Liver (tissue), 9 donors: Measurements from ENCODE around the gene URB1. TPM values are rescaled to one million over a fixed set of nuclear protein-coding genes. Genes with fewer than 3 reads are reported as not detected.

ENCODE experiments used
- DNase-seq: peaks from one replicate; pipeline ENCODE4 v3.0.0-alpha.2; 2017; ENCODE audit warnings: low spot score
- H3K27ac ChIP-seq, 2 donors: one replicate each; pipeline ENCODE4 v1.7.0; 2013; ENCODE audit warnings: inconsistent platforms in 2 of 2, low read length in 2 of 2, control low read depth in 1 of 2, low read depth in 1 of 2, mild to moderate bottlenecking in 1 of 2
- H3K27me3 ChIP-seq, 4 donors: one replicate each; pipeline versions ENCODE4 v1.6.1 to v1.7.0; 2013; ENCODE audit warnings: low read length in 3 of 4, inconsistent platforms in 1 of 4, mild to moderate bottlenecking in 1 of 4, moderate library complexity in 1 of 4; ENCODE audit not compliant: control insufficient read depth in 4 of 4, insufficient read depth in 4 of 4
- H3K36me3 ChIP-seq, 4 donors: one replicate each; pipeline versions ENCODE4 v1.6.1 to v1.7.0; 2013; ENCODE audit warnings: low read length in 3 of 4, mild to moderate bottlenecking in 3 of 4, low read depth in 1 of 4, moderate library complexity in 1 of 4; ENCODE audit not compliant: control insufficient read depth in 4 of 4, insufficient read depth in 3 of 4
- H3K4me1 ChIP-seq, 4 donors: one replicate each; pipeline versions ENCODE4 v1.6.1 to v1.7.0; 2013; ENCODE audit warnings: low read length in 3 of 4, mild to moderate bottlenecking in 3 of 4, moderate library complexity in 1 of 4; ENCODE audit not compliant: control insufficient read depth in 4 of 4, insufficient read depth in 4 of 4
- H3K4me3 ChIP-seq, 3 donors: one replicate each; pipeline versions ENCODE4 v1.6.1 to v1.7.0; 2013; ENCODE audit warnings: low read length in 3 of 3, control low read depth in 1 of 3, low read depth in 1 of 3, mild to moderate bottlenecking in 1 of 3
- H3K9ac ChIP-seq, 2 donors: one replicate each; pipeline ENCODE4 v1.7.0; 2013; ENCODE audit warnings: low read length in 2 of 2, mild to moderate bottlenecking in 2 of 2, moderate library complexity in 2 of 2, control low read depth in 1 of 2, low read depth in 1 of 2
- H3K9me3 ChIP-seq, 4 donors: one replicate each; pipeline versions ENCODE4 v1.6.1 to v1.7.0; 2013; ENCODE audit warnings: low read length in 3 of 4; ENCODE audit not compliant: control insufficient read depth in 4 of 4
- CTCF ChIP-seq: fragments of 150-350 bp; IDR thresholded peaks from 2 replicates; pipeline ENCODE4 v1.5.1; 2017; ENCODE audit warnings: improper control_type of control experiment, low read depth, low read length; ENCODE audit not compliant: missing input control
- EGR1 ChIP-seq, 2 donors: IDR thresholded peaks; 2 replicates each; pipeline ENCODE4 v1.6.1; 2016 to 2018; ENCODE audit warnings: antibody characterized with exemption in 2 of 2, low read depth in 2 of 2
- FOXA1 ChIP-seq: IDR thresholded peaks from 2 replicates; pipeline ENCODE4 v1.6.1; 2016; ENCODE audit warnings: antibody characterized with exemption
- FOXA2 ChIP-seq: IDR thresholded peaks from 2 replicates; pipeline ENCODE4 v1.6.1; 2016; ENCODE audit warnings: antibody characterized with exemption
- GABPA ChIP-seq, 2 donors: IDR thresholded peaks in 1 of 2; conservative IDR thresholded peaks in 1 of 2; 2 replicates each; pipeline ENCODE4 v1.6.1; 2016; ENCODE audit warnings: antibody characterized with exemption in 2 of 2, mild to moderate bottlenecking in 1 of 2, moderate library complexity in 1 of 2
- HNF4A ChIP-seq, 2 donors: conservative IDR thresholded peaks; 2 replicates each; pipeline ENCODE4 v1.6.1; 2016; ENCODE audit warnings: antibody characterized with exemption in 2 of 2, mild to moderate bottlenecking in 2 of 2
- JUND ChIP-seq, 2 donors: IDR thresholded peaks; 2 replicates each; pipeline ENCODE4 v1.6.1; 2016; ENCODE audit warnings: antibody characterized with exemption in 2 of 2
- MAX ChIP-seq: IDR thresholded peaks from 2 replicates; pipeline ENCODE4 v1.6.1; 2016; ENCODE audit warnings: antibody characterized with exemption
- NR2F2 ChIP-seq: IDR thresholded peaks from 2 replicates; pipeline ENCODE4 v1.6.1; 2016; ENCODE audit warnings: antibody characterized with exemption
- RAD21 ChIP-seq, 2 donors: IDR thresholded peaks; 2 replicates each; pipeline ENCODE4 v1.6.1; 2016; ENCODE audit warnings: antibody characterized with exemption in 2 of 2, mild to moderate bottlenecking in 2 of 2
- RXRA ChIP-seq, 2 donors: IDR thresholded peaks; 2 replicates each; pipeline ENCODE4 v1.6.1; 2017 to 2018; ENCODE audit warnings: antibody characterized with exemption in 2 of 2, mild to moderate bottlenecking in 1 of 2
- TAF1 ChIP-seq: conservative IDR thresholded peaks from 2 replicates; pipeline ENCODE4 v1.6.1; 2016; ENCODE audit warnings: antibody characterized with exemption, mild to moderate bottlenecking
- YY1 ChIP-seq: IDR thresholded peaks from 2 replicates; pipeline ENCODE4 v1.6.1; 2016; ENCODE audit warnings: antibody characterized with exemption, mild to moderate bottlenecking
- WGBS: extraction: QIAGEN DNeasy Blood & Tissue Kit; methylation state at CpG from one replicate; pipeline ENCODE4 v1.1.7; 2013; 5-methylcytosine and 5-hydroxymethylcytosine counted together
- polyA plus RNA-seq, 2 donors: library from polyadenylated mRNA; stranded (reverse) in 1 of 2; unstranded in 1 of 2; fragments of 200-250 nt in 1 of 2; fragments of >200 nt in 1 of 2; fragmentation: Nextera tagmentation in 1 of 2; extraction: Ambion mirVana in 1 of 2; gene quantifications; one replicate each; pipeline versions ENCODE4 v1.2.1 to v1.2.3, GENCODE V29; 2013 to 2015
- total RNA-seq, 2 donors: library from RNA; depleted of rRNA; stranded (reverse); fragments of >200 nt; gene quantifications; one replicate each; pipeline ENCODE4 v1.2.3, GENCODE V29; 2014
- TF ChIP-seq, protein P1 (sequence below): IDR thresholded peaks from 2 replicates; pipeline ENCODE4 v1.6.1; 2016; ENCODE audit warnings: antibody characterized with exemption
- TF ChIP-seq, protein P2 (sequence below): IDR thresholded peaks from 2 replicates; pipeline ENCODE4 v1.6.1; 2016; ENCODE audit warnings: antibody characterized with exemption
- TF ChIP-seq, protein P3 (sequence below): IDR thresholded peaks from 2 replicates; pipeline ENCODE4 v1.6.1; 2016; ENCODE audit warnings: antibody characterized with exemption, mild to moderate bottlenecking
- donor health status: healthy.
- donor health status: healthy.
- donor health status: healthy.
- donor health status: healthy.
- donor health status: healthy.

URB1 gene
- total and polyA plus RNA-seq, 4 donors: 2.8 to 14.5 (median 7.1) TPM

DNA sequence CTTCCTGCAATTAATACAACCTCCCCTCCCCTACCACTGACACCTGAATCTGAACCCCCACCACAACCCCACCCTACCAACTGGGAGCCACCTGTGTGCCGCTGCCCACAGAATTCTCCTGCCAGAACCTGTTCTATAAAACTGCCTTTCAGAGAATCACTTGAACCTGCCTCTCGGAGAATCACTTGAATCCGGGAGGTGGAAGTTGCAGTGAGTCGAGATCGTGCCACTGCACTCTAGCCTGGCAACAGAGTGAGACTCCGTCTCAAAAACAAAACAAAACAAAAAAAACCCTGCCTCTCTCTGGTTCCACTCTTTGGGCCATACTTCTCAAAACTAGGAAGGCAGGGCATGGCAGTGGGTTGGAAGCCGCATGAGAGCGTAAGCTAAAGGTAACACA lies 5.7 kb downstream of the URB1 start:
- 97% methylated on average over 8 of the region's 8 CpGs for WGBS
- Histone ChIP-seq H3K4me1 (peaks cover 3 to 19% (median 11%) of the 10 kb centered on the region in 4 donors), H3K27me3 (no peaks in the 10 kb centered on the region), H3K4me3 (no peak overlapping the region), H3K9me3 (no peaks in the 10 kb centered on the region), H3K36me3 (peaks cover 2 to 21% (median 14%) of the 10 kb centered on the region in 4 donors), H3K27ac (no peak overlapping the region), H3K9ac (no peak overlapping the region)
- DNase-seq: no peak
- TF ChIP-seq, protein P1, sequence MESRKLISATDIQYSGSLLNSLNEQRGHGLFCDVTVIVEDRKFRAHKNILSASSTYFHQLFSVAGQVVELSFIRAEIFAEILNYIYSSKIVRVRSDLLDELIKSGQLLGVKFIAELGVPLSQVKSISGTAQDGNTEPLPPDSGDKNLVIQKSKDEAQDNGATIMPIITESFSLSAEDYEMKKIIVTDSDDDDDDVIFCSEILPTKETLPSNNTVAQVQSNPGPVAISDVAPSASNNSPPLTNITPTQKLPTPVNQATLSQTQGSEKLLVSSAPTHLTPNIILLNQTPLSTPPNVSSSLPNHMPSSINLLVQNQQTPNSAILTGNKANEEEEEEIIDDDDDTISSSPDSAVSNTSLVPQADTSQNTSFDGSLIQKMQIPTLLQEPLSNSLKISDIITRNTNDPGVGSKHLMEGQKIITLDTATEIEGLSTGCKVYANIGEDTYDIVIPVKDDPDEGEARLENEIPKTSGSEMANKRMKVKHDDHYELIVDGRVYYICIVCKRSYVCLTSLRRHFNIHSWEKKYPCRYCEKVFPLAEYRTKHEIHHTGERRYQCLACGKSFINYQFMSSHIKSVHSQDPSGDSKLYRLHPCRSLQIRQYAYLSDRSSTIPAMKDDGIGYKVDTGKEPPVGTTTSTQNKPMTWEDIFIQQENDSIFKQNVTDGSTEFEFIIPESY: no peak
- TF ChIP-seq JUND (IDR thresholded peaks at IDR 0.05) (no peak), EGR1 (IDR thresholded peaks at IDR 0.05; ENCODE audit: low read depth in 2 of 2) (no peak), NR2F2 (no peak), FOXA1 (no peak), FOXA2 (no peak), YY1 (no peak)
- TF ChIP-seq, protein P2, sequence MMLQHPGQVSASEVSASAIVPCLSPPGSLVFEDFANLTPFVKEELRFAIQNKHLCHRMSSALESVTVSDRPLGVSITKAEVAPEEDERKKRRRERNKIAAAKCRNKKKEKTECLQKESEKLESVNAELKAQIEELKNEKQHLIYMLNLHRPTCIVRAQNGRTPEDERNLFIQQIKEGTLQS: no peak
- TF ChIP-seq, protein P3, sequence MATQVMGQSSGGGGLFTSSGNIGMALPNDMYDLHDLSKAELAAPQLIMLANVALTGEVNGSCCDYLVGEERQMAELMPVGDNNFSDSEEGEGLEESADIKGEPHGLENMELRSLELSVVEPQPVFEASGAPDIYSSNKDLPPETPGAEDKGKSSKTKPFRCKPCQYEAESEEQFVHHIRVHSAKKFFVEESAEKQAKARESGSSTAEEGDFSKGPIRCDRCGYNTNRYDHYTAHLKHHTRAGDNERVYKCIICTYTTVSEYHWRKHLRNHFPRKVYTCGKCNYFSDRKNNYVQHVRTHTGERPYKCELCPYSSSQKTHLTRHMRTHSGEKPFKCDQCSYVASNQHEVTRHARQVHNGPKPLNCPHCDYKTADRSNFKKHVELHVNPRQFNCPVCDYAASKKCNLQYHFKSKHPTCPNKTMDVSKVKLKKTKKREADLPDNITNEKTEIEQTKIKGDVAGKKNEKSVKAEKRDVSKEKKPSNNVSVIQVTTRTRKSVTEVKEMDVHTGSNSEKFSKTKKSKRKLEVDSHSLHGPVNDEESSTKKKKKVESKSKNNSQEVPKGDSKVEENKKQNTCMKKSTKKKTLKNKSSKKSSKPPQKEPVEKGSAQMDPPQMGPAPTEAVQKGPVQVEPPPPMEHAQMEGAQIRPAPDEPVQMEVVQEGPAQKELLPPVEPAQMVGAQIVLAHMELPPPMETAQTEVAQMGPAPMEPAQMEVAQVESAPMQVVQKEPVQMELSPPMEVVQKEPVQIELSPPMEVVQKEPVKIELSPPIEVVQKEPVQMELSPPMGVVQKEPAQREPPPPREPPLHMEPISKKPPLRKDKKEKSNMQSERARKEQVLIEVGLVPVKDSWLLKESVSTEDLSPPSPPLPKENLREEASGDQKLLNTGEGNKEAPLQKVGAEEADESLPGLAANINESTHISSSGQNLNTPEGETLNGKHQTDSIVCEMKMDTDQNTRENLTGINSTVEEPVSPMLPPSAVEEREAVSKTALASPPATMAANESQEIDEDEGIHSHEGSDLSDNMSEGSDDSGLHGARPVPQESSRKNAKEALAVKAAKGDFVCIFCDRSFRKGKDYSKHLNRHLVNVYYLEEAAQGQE: no peak

DNA sequence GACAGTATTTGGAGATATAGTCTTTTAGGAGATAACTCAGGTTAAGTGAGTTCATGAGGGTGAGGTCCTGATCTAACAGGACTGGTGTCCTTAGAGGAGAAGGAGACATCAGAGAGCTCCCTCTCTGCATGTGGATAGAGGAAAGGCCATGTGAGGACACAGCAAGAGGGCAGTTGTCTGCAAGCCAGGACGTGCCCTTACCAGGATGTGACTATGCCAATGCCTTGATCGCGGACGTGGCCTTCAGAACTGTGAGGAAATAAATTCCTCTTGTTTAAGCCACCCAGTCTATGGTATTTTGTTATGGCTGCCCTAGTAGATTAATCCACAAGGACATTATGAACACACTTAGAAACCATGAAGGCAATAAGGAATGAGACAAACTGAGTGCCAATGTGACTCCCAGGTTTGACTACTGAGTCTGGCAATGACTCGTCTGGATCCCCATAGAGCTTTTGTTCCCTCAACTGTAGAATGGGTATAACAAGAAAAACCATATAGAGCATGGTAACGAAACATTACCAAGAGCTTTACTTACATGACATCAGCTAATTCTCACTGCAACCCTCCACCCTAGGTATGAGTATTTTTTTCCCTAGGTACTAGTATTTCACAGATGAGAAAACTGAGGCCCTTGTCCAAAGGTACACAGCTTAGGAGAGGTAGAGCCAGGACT lies 6.5 kb downstream of the URB1 start:
- H3K4me1 ChIP-seq: peaks cover 0 to 11% (median 3%) of the 10 kb centered on the region in 4 donors
- no peak overlapping the region for H3K4me3 ChIP-seq
- no peak overlapping the region for H3K27ac ChIP-seq
- H3K27me3 ChIP-seq: no peaks in the 10 kb centered on the region
- DNase-seq: no peak
- peaks cover 2 to 24% (median 15%) of the 10 kb centered on the region in 4 donors for H3K36me3 ChIP-seq
- WGBS: 45% methylated on average over 6 of the region's 6 CpGs
- H3K9ac ChIP-seq: no peak overlapping the region
- no peaks in the 10 kb centered on the region for H3K9me3 ChIP-seq
- TF ChIP-seq HNF4A (conservative IDR thresholded peaks at IDR 0.05) (peak in 1 of 2 donors; percentile 29), RXRA (IDR thresholded peaks at IDR 0.05) (peak; percentile 63 to 79), YY1 (no peak), JUND (IDR thresholded peaks at IDR 0.05) (no peak), NR2F2 (no peak), CTCF (no peak), TAF1 (no peak), FOXA1 (no peak), MAX (no peak), RAD21 (IDR thresholded peaks at IDR 0.05) (peak in 1 of 2 donors; percentile 8), GABPA (IDR thresholded peaks at IDR 0.05 in 1 of 2, conservative IDR thresholded peaks at IDR 0.05 in 1 of 2) (no peak)
- TF ChIP-seq, protein P2: no peak
- TF ChIP-seq, protein P1: no peak
- TF ChIP-seq, protein P3: no peak
